ENCODE data around the gene TMEM116.

DNA sequence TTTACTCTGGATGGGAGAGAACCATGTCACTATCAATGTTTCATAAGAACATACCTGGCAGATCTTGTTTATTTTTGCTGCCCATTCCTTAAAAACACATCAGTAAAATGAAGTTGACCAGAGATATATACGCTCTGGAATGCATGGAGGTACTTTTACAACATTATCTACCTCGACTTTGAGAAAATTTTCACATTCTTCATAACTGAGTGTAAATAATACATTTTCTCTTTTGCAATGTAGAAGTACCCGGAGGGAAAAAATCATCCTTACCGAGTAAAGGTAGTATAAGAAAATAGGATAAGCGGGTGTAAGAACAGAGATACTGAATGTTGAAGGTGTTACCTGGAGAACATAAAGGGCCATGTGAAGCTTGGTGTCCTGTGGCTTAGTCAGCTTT is 80.7 kb downstream of the TMEM116 start:
- TF ChIP-seq, protein P1, sequence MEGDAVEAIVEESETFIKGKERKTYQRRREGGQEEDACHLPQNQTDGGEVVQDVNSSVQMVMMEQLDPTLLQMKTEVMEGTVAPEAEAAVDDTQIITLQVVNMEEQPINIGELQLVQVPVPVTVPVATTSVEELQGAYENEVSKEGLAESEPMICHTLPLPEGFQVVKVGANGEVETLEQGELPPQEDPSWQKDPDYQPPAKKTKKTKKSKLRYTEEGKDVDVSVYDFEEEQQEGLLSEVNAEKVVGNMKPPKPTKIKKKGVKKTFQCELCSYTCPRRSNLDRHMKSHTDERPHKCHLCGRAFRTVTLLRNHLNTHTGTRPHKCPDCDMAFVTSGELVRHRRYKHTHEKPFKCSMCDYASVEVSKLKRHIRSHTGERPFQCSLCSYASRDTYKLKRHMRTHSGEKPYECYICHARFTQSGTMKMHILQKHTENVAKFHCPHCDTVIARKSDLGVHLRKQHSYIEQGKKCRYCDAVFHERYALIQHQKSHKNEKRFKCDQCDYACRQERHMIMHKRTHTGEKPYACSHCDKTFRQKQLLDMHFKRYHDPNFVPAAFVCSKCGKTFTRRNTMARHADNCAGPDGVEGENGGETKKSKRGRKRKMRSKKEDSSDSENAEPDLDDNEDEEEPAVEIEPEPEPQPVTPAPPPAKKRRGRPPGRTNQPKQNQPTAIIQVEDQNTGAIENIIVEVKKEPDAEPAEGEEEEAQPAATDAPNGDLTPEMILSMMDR (IDR thresholded peaks at IDR 0.05), result no peak
- TF ChIP-seq POLR2A (IDR thresholded peaks at IDR 0.05), result no peak

Data from right lobe of liver (tissue), 4 donors.